Lower leg skin (tissue), 4 donors: ENCODE results near the gene FILIP1L. TPM values are rescaled to one million over a fixed set of nuclear protein-coding genes. Genes with fewer than 3 reads are reported as not detected.

Source experiments
- DNase-seq, 2 donors: peaks; one replicate each; pipeline ENCODE4 v3.0.0-alpha.2; 2019; ENCODE audit warnings: low spot score in 2 of 2
- H3K4me3 ChIP-seq: fragments of 200-600 bp; sonication (generic); 2 replicates; pipeline ENCODE4 v1.5.1; 2017; ENCODE audit warnings: mild to moderate bottlenecking, low read depth; ENCODE audit not compliant: poor library complexity, severe bottlenecking
- CTCF ChIP-seq, 3 donors: fragments of 450-650 bp; IDR thresholded peaks; one replicate each; pipeline ENCODE4 v1.5.1; 2016; ENCODE audit warnings: antibody characterized with exemption in 3 of 3, mild to moderate bottlenecking in 3 of 3, moderate library complexity in 2 of 3
- POLR2A ChIP-seq, 2 donors: fragments of 450-650 bp; IDR thresholded peaks; one replicate each; pipeline ENCODE4 v1.6.1; 2016 to 2017; ENCODE audit warnings: antibody characterized with exemption in 2 of 2, mild to moderate bottlenecking in 1 of 2, moderate library complexity in 1 of 2
- WGBS, 2 donors: methylation state at CpG; one replicate each; pipeline ENCODE4 v1.1.5; 2018; 5-methylcytosine and 5-hydroxymethylcytosine counted together
- intact Hi-C: fragments of 100-400 bp; cut with DNase I; formaldehyde crosslinking; loops from one replicate; pipeline ENCODE4 v1.15.0; 2023; ENCODE audit warnings: low total_unique reads
- total RNA-seq, 4 donors: library from RNA; depleted of rRNA; stranded (reverse); fragments of >200 nt; gene quantifications; one replicate each; pipeline ENCODE4 v1.1.0, GENCODE V29; 2016

FILIP1L gene
- total RNA-seq, 4 donors from 2014 or later: 17.5 to 33.9 (median 22.1) TPM

GRCh38 chr3:99980606-99981005, 133.7 kb downstream of the FILIP1L start:
- 83 to 89% methylated on average over 3 of the region's 3 CpGs for WGBS, 2 donors
- no peak overlapping the region for H3K4me3 ChIP-seq
- intact Hi-C loops: no loop called here
- TF ChIP-seq CTCF (IDR thresholded peaks at IDR 0.05) (no peak), POLR2A (IDR thresholded peaks at IDR 0.05) (no peak)
- no peak for DNase-seq

GRCh38 chr3:99978221-99978620, 136.1 kb downstream of the FILIP1L start:
- 96 to 100% methylated on average over 1 of the region's 1 CpG for WGBS, 2 donors
- intact Hi-C loops: no loop called here

GRCh38 chr3:99976584-99976983, 137.7 kb downstream of the FILIP1L start:
- DNase-seq: no peak
- intact Hi-C loops: no loop called here
- TF ChIP-seq POLR2A (IDR thresholded peaks at IDR 0.05) (no peak), CTCF (IDR thresholded peaks at IDR 0.05) (no peak)
- H3K4me3 ChIP-seq: no peak overlapping the region

More at GRCh38 chr3:99978221-99978620, 136.1 kb downstream of the FILIP1L start:
- no peak overlapping the region for H3K4me3 ChIP-seq
- TF ChIP-seq POLR2A (IDR thresholded peaks at IDR 0.05) (no peak), CTCF (IDR thresholded peaks at IDR 0.05) (no peak)
- no peak for DNase-seq

GRCh38 chr3:99974989-99975388, 139.3 kb downstream of the FILIP1L start:
- no peak for DNase-seq
- 85 to 96% methylated on average over 2 of the region's 2 CpGs for WGBS, 2 donors
- no peak overlapping the region for H3K4me3 ChIP-seq
- intact Hi-C loops: no loop called here
- TF ChIP-seq CTCF (IDR thresholded peaks at IDR 0.05) (no peak), POLR2A (IDR thresholded peaks at IDR 0.05) (no peak)

GRCh38 chr3:99972380-99973104, 141.8 kb downstream of the FILIP1L start:
- intact Hi-C loops: no loop called here
- DNase-seq: no peak
- no peak for TF ChIP-seq POLR2A (IDR thresholded peaks at IDR 0.05)

GRCh38 chr3:99971761-99972160, 142.5 kb downstream of the FILIP1L start:
- H3K4me3 ChIP-seq: no peak overlapping the region
- TF ChIP-seq CTCF (IDR thresholded peaks at IDR 0.05) (no peak), POLR2A (IDR thresholded peaks at IDR 0.05) (no peak)
- 69 to 72% methylated on average over 3 of the region's 3 CpGs for WGBS, 2 donors
- intact Hi-C loops: no loop called here
- no peak for DNase-seq

More at GRCh38 chr3:99972380-99973104, 141.8 kb downstream of the FILIP1L start:
- 73 to 79% methylated on average over 8 of the region's 8 CpGs for WGBS, 2 donors
- no peak overlapping the region for H3K4me3 ChIP-seq
